Renal pelvis (tissue), 4 donors: ENCODE data around the gene HS6ST3. TPM values are rescaled to one million over a fixed set of nuclear protein-coding genes. Genes with fewer than 3 reads are reported as not detected.
A peak's percentile ranks its signal among the peaks of the same experiment; 100 is the strongest.

Source experiments
- DNase-seq: peaks from one replicate; pipeline ENCODE4 v3.0.0-alpha.2; 2013
- polyA plus RNA-seq, 3 donors: library from polyadenylated mRNA; unstranded; fragments of 120-200 nt; gene quantifications; one replicate each; pipeline ENCODE4 v1.2.1, GENCODE V29; 2013; ENCODE audit not compliant: insufficient read length in 3 of 3

HS6ST3 gene
- polyA plus RNA-seq, 3 donors, result 2.5 to 2.9 (median 2.7) TPM

DNA sequence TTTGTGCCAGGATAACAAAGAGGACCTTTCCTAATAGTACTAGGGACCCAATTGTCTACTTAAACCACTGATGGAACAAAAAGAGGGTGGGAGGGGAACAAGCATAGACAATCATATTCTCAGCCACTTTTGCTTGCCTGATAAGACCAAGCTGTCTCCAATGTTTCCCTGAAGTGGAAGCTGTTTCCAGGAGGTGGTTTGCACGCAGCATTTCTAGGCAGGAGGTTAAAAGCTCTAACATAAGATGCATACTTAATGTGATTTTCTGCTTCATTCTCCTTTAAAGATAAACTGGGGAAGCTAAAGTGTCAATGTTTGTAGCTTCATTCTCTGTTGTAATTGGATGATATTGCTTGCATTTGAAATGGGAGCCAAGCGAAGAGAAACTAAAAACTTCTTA lies 442.9 kb downstream of the HS6ST3 start:
- no peak for DNase-seq

- no peak for DNase-seq
These were observed 443.5 kb downstream of the HS6ST3 start for GRCh38 chr13:96533408-96533807.

- no peak for DNase-seq
These were observed 449.9 kb downstream of the HS6ST3 start for GRCh38 chr13:96539791-96540190.

DNA sequence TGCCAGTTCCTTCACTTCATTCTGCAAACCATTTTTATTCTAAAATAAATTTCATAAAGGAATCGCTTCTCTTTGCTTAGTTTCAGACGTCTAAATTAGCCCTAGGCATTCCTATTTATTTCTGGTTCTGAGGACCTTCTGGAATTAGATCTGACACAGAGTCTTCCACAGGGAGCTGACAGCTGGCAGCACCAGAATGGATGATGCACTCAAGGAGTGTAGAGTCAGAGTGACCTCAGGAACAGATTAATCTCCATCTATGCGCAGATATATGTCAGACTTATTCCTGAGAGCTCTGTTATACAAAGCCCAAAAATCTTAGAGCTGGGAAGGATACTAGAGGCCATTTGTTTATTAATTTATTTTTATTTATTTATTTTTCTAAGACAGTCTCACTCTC lies 450.8 kb downstream of the HS6ST3 start:
- no peak for DNase-seq

- no peak for DNase-seq
These were observed 453.1 kb downstream of the HS6ST3 start for GRCh38 chr13:96542986-96543385.

- no peak for DNase-seq
These were observed 455.1 kb downstream of the HS6ST3 start for GRCh38 chr13:96544957-96545356.

- DNase-seq, result no peak
These were observed 456.6 kb downstream of the HS6ST3 start for GRCh38 chr13:96546463-96546862.

GRCh38 chr13:96551546-96551945 lies 461.6 kb downstream of the HS6ST3 start:
- DNase-seq, result peak; percentile 63

DNA sequence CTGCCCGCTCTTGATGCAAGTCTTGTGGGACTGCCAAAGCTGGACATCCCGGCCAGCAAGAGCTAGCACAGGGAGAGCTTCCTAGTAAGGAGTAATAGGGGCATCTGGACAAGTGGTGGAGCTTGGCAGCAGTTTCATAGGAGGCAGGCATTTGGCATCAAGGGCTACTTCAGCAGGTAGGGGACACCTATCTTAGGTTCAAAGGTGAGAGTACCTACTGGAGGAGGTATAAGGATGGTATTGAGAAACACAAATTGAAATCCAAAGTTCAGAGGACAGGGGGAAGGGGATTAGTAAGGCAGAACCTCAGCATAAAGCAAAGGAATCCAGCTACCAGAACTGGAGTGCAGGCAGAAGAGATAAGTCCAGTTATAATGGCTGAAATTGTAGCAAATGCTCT lies 462.7 kb downstream of the HS6ST3 start:
- DNase-seq, result no peak

DNA sequence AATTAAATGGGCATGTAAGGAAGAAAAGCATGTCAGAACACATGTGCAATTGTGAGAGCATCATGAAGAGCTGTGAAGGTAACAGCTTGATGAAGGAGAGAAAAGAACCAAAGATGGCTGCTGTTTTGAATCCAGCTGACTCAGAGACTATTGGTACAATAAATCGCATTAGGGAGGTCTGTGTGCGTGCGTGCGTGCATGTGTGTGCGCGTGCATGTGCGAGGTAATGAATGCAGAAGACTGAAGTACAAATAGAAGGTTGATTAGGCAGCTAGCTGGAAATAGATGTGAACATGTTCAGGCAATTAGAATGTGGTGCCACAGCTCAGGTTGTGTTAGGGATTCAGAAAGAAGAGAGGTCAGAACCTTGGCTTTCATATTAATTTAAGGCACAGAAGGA lies 463.9 kb downstream of the HS6ST3 start:
- no peak for DNase-seq

DNA sequence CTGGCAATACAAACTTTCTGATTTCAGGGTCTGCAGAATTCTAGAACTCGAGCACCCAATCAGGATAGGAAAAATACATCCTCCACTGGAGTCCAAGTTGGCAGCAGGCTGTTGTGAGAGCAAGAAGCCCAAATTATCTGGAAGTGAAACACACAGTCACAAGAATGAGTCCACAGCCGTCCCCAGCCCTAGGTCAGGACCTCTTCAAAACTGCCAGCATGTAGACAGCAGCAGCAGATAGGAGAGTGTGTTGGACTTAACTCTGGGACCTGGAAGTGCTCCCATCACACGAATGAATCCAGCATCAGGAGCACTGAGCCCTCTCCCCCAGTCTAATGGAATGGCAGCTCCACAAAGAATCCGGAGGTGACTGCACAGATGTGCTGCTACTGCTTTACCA lies 483.7 kb downstream of the HS6ST3 start:
- no peak for DNase-seq

- DNase-seq, result no peak
These were observed 485.8 kb downstream of the HS6ST3 start for GRCh38 chr13:96575423-96576320.

DNA sequence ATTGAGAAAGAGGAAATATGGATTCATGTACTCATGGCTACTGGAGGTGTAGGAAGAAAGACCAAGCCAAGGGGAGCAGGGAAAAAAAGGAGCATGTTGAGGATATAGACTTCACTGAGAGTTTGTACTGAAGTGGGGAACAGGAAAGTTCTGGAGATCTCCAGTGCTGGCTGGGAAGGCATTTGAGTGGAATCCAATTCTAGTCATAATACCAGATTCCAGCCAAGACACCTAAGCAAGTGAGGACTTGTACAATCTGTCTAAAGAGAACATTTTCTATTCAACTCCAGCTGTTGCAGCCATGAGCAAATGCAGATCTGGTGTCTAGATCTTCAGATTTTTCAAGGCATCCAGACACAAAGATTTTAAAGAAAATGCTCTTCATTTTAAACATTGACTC lies 491.8 kb downstream of the HS6ST3 start:
- no peak for DNase-seq

GRCh38 chr13:96615252-96615651 lies 525.3 kb downstream of the HS6ST3 start:
- DNase-seq, result no peak

DNA sequence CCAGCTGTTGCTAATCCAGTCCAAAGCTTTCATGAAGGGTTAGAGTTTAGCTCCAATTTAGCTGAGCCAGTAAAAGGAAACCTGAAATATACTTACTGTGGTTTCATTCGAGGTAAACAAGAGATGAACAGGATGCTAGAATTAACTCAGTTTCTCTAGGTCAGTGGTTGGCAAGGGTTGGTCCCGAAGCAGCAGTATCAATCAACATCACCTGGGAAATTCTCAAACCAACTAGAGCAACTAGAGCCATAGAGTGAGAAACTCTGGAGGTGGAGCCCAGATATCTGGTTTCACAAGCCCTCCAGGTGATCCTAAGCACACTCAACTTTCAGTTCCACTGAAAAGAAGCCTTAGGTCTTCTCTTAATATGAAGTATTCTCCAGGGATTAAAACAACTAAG lies 527.6 kb downstream of the HS6ST3 start:
- DNase-seq, result no peak

DNA sequence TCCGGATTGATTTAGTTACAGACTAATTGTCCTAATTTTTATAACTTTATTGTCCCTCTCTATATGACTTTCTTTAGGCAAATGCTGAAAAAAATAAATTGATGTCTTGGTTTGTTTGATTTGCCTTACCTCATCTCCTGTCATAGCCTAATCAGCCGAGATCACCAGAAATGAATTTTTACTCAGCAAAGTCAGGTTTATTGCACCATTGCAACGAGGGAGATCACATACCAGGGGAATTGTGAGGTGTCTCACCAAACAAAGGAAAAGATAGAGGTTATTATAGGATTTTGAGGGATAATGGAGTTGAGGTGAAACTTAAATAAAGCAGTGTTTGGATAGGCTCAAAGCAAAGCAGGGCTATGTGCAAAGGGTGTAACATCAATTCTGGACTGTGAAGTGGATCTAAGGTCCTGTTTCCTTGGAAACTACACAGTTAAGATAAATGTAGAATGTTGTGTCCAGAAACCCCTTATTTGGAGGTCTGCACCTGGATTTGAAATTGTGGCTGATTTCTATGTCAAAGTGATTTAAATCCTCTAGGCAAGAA lies 531.8 kb downstream of the HS6ST3 start:
- DNase-seq, result no peak

DNA sequence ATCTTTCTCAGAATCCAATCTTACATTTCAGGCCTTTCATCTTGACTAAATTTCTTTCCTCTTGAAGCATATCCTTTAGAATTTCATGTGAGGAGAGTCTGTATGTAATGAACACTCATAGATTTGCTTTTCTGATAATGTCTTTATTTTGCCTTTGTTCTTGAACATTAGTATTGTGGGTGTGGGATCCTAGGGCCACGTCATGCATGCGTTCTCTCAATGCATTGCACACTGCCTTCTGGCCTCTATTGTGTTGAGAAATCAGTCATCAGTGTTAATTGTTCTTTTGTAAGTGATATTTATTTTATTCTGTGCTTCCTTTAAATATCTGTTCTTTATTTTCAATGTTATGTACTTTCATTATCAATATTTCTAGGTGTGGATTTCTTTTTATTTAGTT lies 539.4 kb downstream of the HS6ST3 start:
- DNase-seq, result no peak

DNA sequence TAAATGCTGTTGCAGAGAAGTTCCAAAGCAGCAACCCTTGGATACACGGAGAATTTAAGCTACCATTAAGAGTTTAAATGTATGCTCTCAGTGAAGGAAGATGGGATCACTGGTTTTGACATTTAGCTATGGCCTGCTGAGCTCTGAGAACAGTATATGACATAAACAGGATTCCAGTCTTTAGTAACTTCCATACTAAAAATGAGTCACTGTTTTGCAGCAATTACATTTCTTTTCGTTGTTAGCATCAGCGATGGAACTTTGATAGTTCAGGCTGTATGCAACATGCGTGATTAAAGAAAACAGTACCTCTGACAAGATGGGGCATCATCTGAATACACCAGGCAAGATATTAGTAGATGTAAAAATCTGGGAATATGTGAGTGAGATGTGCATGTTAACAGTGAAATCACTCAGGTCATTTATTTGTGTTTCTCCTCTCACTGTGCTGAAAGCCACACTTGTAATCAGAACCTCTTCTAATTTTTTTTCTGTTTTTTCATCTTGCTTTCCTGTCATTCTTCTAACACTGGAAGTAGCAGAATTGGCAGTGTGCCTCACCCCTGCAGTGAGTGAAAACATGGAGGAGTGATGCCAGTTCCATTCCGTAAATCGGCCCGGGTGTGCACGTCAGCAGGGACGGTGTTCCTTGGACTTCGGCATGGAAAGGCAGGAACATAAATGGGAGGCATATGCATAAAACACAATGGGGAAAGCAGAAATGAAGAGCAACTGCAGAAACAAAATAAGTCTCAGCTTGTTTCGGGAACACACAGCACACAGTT lies 542.8 kb downstream of the HS6ST3 start:
- DNase-seq, result no peak

- DNase-seq, result no peak
These were observed 546.2 kb downstream of the HS6ST3 start for GRCh38 chr13:96636001-96636709.

DNA sequence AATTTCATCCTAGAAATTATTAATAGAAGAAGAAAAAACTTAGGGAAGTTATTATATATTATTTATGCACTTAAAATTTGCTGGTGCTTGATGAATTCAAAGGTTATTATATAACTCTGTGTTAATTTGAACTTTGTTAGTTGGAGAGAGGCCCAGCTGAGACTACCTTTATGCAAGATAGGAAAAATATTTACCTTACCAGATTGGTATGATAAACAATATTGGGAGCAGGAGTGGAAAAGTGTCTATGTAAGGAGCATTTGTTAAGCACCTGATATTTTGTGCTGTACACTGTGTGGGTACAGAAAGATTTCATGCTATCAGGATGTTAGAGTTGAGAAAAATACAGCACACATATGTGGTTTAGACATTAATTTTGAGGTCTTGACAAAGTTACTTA lies 547.1 kb downstream of the HS6ST3 start:
- DNase-seq, result no peak

DNA sequence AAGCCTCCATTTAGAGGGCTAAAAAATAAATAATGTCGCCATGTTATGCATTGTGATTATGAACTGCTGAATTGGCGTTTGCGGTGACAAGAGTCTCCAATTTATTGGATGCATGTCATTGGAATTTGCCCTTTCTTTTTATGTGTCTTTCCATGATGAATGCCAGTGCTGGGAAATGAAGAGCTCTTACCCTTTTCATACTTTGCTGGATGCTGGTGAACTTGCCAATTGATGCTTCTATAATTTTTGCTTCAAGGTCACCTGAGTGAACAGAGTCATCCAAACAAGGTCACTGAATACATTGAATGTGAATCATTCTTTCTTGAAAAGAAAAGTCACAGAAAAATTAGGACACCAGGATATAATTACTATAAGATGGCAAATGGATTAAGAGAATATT lies 556.2 kb downstream of the HS6ST3 start:
- no peak for DNase-seq

DNA sequence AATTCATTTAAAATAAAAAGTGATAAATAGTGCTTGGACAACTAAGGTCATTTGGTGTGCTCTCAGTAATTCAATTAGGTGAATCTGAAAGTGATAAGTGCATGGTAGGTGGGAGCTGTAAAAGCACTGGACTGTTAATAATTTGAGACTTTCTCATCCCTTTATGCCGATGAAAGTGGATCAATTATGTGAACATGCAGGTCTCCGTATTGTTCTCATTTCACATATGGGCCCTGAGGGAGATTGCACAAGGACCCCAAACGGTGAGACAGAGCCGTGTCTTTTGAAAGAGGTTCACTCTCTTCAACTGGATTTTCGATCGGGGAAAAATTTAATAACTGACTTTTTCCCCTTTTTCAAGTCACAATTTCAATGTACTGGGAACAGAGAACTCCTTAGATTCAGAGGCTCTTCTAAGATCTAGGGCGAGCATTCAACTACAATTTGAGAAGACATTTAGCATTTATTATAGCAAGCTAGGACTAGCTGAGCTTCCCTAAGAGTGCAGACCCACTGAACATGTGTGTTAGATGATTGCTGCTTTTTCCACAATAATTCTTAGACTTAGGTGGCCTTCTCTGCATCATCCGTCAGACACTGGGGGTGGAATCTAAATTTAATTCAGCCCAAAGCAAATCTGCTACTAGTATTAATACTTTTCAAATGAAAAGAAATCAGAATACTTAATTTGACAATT lies 556.8 kb downstream of the HS6ST3 start:
- DNase-seq, result no peak
